Renal pelvis (tissue), 12 donors: Measurements from ENCODE around the gene OAT. TPM values are rescaled to one million over a fixed set of nuclear protein-coding genes. Genes with fewer than 3 reads are reported as not detected.

Experiments
- DNase-seq: peaks from one replicate; pipeline ENCODE4 v3.0.0-alpha.2; 2013
- long read RNA-seq, 16 experiments: transcript quantifications; one replicate each; lab custom pipeline, GENCODE V29; 2026
- polyA plus RNA-seq, 3 donors: library from polyadenylated mRNA; unstranded; fragments of 120-200 nt; gene quantifications; one replicate each; pipeline ENCODE4 v1.2.1, GENCODE V29; 2013; ENCODE audit not compliant: insufficient read length in 3 of 3

Gene OAT
- polyA plus RNA-seq: 10 to 100 TPM; 71.3 to 84.5 (median 79.1) TPM
- long read RNA-seq, donor 1, transcript OAT-201 (10 exons, 2,048 nt): major isoform, 45 of 57 reads
- long read RNA-seq, donor 1, partial matches to known transcripts: 10 of 57 reads
- long read RNA-seq, donor 1, other reads (novel, unspliced or antisense): 0 of 57 reads
- long read RNA-seq, donor 2, transcript OAT-201 (10 exons, 2,048 nt): major isoform, 57 of 71 reads
- long read RNA-seq, donor 2, partial matches to known transcripts: 8 of 71 reads
- long read RNA-seq, donor 2, other reads (novel, unspliced or antisense): 0 of 71 reads
- long read RNA-seq, donor 3, transcript OAT-201 (10 exons, 2,048 nt): major isoform, 37 of 37 reads
- long read RNA-seq, donor 3, partial matches to known transcripts: 0 of 37 reads
- long read RNA-seq, donor 3, other reads (novel, unspliced or antisense): 0 of 37 reads
- long read RNA-seq, donor 4, transcript OAT-201 (10 exons, 2,048 nt): major isoform, 46 of 60 reads
- long read RNA-seq, donor 4, partial matches to known transcripts: 6 of 60 reads
- long read RNA-seq, donor 4, other reads (novel, unspliced or antisense): 0 of 60 reads
- long read RNA-seq, donor 5, transcript OAT-201 (10 exons, 2,048 nt): major isoform, 20 of 20 reads
- long read RNA-seq, donor 5, partial matches to known transcripts: 0 of 20 reads
- long read RNA-seq, donor 5, other reads (novel, unspliced or antisense): 0 of 20 reads
- long read RNA-seq, donor 6, transcript OAT-201 (10 exons, 2,048 nt): major isoform, 36 of 36 reads
- long read RNA-seq, donor 6, partial matches to known transcripts: 0 of 36 reads
- long read RNA-seq, donor 6, other reads (novel, unspliced or antisense): 0 of 36 reads
- long read RNA-seq, donor 7, transcript OAT-201 (10 exons, 2,048 nt): major isoform, 37 of 37 reads
- long read RNA-seq, donor 7, partial matches to known transcripts: 0 of 37 reads
- long read RNA-seq, donor 7, other reads (novel, unspliced or antisense): 0 of 37 reads
- long read RNA-seq, donor 8, transcript OAT-201 (10 exons, 2,048 nt): major isoform, 28 of 28 reads
- long read RNA-seq, donor 8, partial matches to known transcripts: 0 of 28 reads
- long read RNA-seq, donor 8, other reads (novel, unspliced or antisense): 0 of 28 reads
- long read RNA-seq, donor 9, transcript OAT-201 (10 exons, 2,048 nt): major isoform, 54 of 75 reads
- long read RNA-seq, donor 9, partial matches to known transcripts: 19 of 75 reads
- long read RNA-seq, donor 9, other reads (novel, unspliced or antisense): 0 of 75 reads
- long read RNA-seq, donor 10, transcript OAT-201 (10 exons, 2,048 nt): major isoform, 26 of 32 reads
- long read RNA-seq, donor 10, partial matches to known transcripts: 5 of 32 reads
- long read RNA-seq, donor 10, other reads (novel, unspliced or antisense): 0 of 32 reads
- long read RNA-seq, donor 11, transcript OAT-201 (10 exons, 2,048 nt): major isoform, 28 of 33 reads
- long read RNA-seq, donor 11, partial matches to known transcripts: 5 of 33 reads
- long read RNA-seq, donor 11, other reads (novel, unspliced or antisense): 0 of 33 reads
- long read RNA-seq, donor 12, transcript OAT-201 (10 exons, 2,048 nt): major isoform, 55 of 73 reads
- long read RNA-seq, donor 12, partial matches to known transcripts: 14 of 73 reads
- long read RNA-seq, donor 12, other reads (novel, unspliced or antisense): 0 of 73 reads
- long read RNA-seq, donor 13, transcript OAT-201 (10 exons, 2,048 nt): major isoform, 15 of 15 reads
- long read RNA-seq, donor 13, partial matches to known transcripts: 0 of 15 reads
- long read RNA-seq, donor 13, other reads (novel, unspliced or antisense): 0 of 15 reads
- long read RNA-seq, donor 14: 0 reads
- long read RNA-seq, donor 15, transcript OAT-203 (4 exons, 751 nt): minor isoform, 6 of 229 reads
- long read RNA-seq, donor 15, transcript OAT-201 (10 exons, 2,048 nt): major isoform, 192 of 229 reads
- long read RNA-seq, donor 15, partial matches to known transcripts: 29 of 229 reads
- long read RNA-seq, donor 15, other reads (novel, unspliced or antisense): 0 of 229 reads
- long read RNA-seq, donor 16, transcript OAT-201 (10 exons, 2,048 nt): major isoform, 40 of 48 reads
- long read RNA-seq, donor 16, partial matches to known transcripts: 6 of 48 reads
- long read RNA-seq, donor 16, other reads (novel, unspliced or antisense): 0 of 48 reads

DNA sequence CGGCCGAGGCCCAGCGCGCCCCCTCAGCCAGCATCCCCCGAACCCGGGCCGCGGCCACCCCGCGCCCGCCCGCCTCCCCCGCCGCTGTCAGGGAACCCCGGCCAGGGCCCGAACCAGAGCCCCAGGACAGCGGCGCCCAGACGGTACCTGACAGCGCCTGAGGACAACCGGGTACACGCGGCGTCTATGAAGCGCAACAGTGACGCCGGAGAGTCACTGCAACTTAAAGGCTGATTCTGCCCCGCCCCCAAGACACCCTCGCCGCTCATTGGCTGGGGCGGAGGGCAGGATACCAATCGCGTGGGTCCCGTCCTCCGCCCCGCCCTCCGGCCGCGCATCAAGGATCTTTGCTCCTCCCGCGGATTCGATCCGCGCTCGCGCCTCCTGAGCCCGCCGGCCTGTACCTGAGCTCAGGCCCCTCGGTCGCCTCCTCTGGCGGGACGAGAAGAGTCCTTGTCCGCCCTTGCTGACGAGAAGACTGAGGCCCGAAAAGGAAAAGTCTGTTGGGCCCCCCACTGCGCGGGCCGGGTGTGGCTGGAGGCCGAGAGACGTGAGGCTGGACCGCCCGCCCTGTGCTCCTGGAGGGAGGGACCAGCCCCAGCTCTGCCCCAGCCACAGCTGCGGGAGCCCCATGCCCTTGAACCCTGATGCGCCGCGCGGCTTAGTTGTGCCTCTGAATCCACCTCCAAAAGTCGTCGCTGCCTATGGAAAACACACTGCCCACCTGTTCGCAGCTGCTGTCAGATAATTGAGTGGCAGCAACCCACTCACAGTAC lies at the start of gene OAT:
OAT (minus strand) TSS at position 198 of the 776 bp plus-strand sequence. CDS start 6,752 bp downstream, outside the sequence.
- peak; percentile 98 for DNase-seq

DNA sequence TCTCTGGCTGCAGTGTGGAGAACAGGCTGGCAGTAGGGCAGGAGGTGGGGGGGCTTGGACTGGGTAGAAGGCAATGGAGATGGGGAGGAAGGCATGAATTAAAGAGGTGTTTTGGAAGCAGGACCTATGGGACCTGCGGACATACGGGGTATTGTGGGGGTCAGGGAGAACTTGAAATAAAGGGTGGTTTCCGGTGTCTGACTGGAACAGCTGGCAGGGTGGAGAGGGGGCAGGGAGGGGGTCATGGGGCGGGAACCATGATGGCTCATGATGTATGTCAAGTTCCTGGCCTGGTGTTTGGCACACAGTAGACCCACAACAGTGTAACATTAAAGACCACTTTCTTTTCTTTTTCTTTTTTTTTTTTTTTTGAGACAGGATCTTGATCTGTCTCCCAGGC lies 48.4 kb upstream of the OAT start:
- no peak for DNase-seq

DNA sequence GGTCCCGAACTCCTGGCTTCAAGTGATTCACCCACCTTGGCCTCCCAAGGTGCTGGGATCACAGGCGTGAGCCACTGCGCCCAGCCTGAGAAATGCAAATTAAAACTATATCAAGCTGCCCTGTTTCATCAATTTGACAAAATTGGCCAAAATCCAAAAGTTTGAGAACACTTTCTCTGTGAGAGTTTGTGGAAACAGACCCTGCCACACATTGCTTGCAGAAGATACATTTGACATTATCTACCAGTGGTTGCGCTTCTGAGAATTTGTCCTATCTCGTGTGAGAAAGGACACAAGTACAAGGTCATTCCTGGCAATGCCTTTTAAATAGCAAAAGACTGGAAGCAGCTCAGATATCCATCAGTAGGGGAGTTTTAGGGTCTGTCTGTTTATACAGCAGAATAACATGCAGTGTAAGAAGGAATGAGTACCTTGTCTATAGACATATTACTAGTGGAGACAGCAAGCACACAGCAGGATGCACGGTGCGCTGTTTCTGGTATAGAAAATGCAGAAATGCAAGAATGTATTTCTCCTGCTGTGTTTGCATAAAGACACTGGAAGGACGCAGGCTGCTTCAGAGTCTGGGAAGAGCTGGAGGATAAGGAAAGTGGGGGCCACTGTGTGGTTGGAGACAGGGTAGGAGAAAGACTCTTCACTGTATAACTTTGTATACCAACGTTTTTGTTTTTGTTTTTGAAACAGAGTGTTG lies 47.2 kb upstream of the OAT start:
- no peak for DNase-seq

DNA sequence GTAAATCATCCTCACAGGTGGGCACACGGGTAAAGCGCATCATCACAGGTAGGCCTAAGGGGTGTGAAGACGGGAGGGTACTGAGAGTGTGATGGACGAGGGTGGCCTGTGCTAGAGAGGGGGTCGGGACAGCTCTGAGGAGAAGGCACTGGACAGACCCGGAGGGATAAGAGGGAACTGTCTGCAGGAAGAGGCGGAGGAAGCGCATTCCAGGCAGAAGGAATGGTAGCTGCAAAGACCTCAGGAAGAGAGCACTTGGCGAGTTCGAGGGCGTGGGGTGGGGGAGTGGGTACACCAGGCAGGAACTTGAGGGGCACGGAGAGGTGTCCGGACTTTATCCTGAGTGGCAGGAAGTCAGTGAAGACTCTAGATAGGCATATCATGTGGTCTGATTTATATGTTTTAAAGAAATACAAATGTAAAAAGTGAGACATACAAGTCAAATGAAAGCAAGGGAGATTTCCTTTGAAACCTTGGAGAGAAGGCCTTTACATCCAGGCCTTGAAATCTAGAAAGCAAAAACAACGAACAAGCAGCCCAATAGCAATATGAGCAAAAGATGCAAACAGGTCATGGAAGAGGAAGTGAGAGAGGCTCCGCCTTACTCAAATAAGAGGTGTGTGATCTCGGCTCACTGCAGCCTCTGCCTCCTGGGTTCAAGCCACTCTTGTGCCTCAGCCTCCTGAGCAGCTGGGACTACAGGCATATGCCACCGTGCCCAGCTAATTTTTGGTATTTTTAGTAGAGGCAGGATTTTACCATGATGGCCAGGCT lies 46.5 kb upstream of the OAT start:
- no peak for DNase-seq

DNA sequence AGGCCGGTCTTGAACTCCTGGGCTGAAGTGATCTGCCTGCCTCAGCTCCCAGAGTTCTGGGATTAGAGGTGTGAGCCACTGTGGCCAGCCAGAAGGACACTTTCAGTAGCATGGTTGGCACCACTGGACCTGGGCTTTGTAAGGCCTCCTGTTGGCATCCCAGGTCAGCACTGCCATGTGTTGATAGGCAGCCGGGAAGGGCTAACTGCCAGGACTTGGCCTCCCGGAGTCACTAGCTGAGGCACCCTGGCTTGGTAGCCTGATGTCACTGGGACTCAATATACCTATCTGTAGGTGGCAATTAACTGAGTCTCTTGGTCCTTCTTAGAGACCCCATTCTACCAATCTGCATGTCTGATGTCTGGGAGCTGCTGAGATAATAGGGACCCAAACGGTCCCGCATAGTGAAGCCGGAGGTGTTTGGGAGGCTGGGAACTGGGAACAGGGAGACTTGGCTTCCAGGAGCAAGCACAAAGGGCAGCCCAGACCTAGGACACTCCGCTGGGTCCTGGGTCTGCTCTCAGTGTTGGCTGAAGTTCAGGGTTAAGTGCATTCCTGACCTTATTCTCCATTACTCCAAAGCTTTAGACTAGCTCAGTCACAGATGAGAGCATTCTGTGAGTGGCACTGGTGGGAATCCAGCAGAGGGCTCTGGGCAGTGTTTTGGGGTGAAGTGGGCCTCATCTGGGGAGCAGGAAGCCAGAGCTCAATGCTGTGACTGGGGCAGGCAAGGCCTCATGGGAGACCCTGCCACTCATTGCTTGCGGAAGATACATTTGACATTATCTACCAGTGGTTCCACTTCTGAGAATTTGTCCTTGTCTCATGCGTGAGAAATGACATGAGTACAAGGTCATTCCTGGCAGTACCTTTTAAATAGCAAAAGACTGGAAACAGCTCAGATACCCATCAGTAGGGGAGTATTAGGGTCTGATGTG lies 45.6 kb upstream of the OAT start:
- no peak for DNase-seq

DNA sequence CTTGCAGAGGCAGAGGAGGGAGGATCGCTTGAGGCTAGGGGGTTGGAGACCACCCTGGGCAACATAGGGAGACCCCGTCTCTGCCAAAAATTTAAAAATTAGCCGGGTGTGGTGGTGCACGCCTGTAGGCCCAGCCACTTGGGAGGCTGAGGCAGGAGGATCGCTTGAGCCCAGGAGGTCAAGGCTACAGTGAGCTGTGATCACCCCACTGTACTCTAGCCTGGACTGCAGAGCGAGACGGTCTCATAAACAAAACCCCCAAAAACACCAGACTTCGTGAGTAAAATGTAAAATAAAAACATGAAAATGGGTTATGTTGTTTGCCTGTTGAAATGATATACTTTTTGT lies 43.6 kb upstream of the OAT start:
- DNase-seq: no peak

DNA sequence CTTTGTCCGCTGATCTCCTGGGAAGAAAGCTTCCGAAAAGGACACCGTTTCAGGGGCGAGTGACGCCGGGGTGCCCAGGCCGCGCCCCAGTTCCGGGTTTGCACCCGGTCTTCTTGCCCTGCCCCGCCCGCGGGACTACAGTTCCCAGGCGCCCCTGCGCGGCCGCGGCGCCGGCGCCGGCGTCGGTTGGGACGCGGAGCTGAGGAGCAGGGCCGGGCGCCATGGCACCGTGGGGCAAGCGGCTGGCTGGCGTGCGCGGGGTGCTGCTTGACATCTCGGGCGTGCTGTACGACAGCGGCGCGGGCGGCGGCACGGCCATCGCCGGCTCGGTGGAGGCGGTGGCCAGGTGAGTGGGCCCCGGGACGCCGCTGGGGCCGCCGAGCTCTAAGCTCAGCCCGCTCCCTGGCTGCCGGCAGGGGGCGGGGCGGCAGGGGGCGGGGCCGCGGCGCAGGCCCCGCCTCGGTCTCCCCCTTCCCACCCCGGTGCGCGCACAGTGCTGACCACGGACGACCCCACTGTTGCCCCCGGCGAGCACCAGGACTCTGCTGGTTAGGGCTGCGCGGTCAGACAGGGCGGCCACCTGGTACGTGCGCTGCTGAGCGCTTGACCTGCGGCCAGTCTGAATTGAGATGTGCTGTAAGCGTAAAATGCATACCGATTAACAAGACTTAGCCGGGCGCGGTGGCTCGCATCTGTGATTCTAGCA lies 43.1 kb upstream of the OAT start, which contains the start of gene LHPP:
LHPP (plus strand) TSS at position 182 of the 706 bp plus-strand sequence; CDS start at position 222, 40 bp downstream.
- DNase-seq: peak; percentile 74

DNA sequence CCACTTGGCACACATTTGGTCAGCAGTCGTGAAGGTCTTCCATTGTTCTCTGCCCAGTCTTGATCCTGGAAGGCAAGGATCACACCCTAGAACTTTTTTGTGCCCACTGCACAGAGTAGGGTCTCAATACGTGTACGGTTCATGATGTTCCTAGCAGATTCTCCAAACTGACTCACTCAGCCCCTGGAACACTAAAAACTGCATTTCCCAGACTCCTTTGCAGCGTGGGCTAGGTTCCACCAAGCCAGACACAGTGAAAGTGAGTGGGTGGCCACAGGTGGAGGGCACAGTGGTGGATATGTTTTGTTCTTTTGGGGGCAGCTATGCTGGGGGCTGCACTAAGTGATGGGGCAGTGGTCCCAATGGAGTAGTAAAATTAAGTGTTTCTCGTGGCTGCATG lies 41.4 kb upstream of the OAT start:
- DNase-seq: no peak

DNA sequence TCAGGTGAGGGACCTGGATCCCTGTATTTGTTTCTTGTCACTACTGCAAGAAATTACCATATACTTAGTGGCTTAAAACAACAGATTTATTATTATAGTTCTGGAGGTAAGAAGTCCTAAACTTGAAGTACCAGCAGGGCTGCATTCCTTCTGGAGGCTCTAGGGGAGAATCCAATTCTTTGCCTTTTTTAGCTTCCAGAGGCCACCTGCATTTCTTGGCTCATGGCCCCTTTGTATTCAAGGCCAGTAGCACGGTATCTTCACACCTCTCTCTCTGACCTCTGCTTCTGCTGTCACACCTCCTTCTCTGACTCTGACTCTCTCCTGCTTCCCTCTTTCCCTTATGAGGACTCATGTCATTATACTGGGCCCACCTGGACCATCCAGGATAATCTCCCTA lies 40.7 kb upstream of the OAT start:
- DNase-seq: no peak

DNA sequence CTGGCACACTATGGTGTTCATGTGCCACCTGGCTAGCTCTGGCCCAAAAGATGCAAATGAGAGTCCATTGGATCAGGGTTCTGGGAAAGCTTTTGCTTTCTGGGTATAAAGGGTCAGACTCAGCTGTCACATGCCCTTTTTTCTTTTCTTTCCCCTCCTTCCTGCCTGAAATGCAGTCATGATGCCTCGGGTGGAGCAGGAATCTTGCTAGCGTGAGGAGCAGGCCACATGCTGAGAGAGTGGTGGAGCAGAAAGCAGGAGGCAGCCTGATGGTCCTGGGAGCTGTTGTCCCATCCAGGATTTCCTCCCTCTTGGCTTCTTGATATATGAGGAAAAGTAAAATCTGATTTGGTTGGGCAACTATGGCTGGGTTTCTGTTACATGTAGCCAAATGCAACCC lies 40.2 kb upstream of the OAT start:
- DNase-seq: no peak

DNA sequence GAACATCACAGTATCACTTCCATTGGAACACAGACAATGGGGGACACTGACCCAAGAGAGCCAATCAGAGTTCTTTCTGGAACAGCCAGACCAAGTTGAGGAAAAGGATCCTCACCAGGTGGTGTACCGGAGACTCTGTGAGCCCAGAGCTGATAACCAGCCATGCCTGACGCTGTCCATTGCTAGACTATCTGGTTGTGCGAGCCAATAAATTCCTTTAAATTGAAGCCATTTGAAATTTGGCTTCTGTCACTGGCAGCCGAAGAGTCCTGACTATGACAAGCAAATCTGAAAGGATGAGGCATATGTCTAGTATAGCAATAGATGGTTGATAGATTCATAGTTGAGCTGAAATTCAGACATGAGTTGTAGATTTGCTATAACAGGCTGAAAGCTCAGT lies 39.8 kb upstream of the OAT start:
- DNase-seq: no peak

DNA sequence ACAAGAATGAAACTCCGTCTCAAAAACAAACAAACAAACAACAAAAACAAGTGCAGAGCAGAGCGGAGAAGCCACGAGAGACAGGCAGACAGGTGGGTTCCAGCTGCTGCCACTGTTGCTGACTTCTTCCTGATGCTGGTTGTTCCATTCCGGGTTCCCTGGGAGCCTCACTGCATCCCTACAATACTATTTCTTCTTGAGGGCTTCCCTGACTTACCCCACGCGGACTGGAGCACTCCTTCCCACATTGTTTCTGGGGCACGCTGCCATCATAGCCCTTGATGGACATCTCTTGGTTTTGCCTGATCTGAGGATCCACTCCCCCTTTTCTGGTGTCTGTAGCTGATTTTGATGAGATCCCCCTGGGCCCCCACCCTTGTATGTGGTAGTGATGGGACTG lies 36.7 kb upstream of the OAT start:
- no peak for DNase-seq

DNA sequence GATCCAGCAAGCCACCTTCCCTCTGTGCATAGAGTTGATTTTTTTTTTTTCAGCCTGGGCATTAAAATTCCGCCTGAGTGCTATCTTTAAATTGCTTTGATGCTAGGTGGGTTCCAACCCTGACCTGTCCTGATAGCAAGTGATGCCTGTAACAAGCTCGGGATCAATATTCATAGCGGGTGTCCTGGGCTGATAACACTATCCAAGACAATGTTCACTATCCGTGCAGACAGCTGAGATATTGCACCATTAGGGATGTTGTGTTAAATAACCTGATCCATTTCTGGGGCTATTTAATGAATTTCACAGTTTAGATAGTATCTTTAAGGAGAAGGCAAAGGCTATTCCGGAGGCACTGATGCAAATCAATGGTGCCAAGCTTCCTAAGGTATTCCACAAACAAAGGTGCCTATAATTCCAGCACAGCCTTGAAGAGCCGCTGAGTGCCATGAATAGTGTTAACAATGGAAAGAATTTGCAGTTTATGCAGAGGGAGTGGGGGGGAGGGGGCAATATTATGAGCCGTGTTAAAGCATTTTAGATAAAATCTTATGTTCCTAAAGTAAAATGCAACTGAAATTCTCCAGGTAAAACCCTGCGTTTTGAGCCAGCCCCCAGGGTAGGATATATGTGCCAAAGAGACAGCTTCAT lies 35.4 kb upstream of the OAT start:
- no peak for DNase-seq

DNA sequence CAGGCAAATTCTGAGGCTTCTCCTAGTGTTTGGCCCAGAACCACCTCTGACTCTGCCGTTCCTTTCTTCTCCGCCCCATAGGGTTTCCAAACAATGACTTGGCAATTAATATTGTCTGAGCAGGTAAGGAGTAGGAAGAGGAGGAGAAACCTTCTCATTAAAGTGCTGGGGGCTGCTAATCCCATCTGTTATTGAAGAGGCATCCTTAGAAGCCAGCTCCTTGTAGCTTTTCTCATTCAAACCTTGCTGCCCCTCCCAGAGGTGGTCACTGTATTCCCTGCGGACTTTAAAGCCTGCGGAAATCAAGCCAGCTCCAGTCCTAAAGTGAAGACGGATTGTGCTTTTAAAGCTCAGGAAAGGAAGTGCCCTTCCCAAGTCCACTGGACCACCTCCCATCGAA lies 32.6 kb upstream of the OAT start:
- no peak for DNase-seq

DNA sequence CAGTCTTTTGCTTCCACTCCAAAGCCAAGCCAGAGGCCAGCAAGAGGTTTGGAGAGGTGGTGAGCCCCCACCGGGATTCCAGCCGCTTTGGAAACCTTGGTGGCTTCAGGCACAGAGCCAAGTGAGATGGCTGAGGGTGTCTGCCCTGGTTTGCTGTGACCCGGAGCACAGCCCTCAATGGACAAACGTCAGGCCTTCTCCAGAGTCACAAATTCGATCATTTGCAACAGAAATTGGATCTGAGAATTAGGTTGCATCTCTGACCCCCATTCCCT lies 32.0 kb upstream of the OAT start:
- DNase-seq: no peak
